GM19043 (cell line): ENCODE data around the gene RPRD1B.

Experiments
- ATAC-seq: cut with Tn5 transposase; IDR thresholded peaks from one replicate; pipeline ENCODE4 v1.9.1; 2021; ENCODE audit warnings: low read depth; ENCODE audit not compliant: unreplicated experiment

Gene RPRD1B

GRCh38 chr20:38132910-38133501, 99.5 kb downstream of the RPRD1B start:
- ATAC-seq: no peak

- no peak for ATAC-seq
These were observed 100.3 kb downstream of the RPRD1B start for GRCh38 chr20:38133680-38134426.

DNA sequence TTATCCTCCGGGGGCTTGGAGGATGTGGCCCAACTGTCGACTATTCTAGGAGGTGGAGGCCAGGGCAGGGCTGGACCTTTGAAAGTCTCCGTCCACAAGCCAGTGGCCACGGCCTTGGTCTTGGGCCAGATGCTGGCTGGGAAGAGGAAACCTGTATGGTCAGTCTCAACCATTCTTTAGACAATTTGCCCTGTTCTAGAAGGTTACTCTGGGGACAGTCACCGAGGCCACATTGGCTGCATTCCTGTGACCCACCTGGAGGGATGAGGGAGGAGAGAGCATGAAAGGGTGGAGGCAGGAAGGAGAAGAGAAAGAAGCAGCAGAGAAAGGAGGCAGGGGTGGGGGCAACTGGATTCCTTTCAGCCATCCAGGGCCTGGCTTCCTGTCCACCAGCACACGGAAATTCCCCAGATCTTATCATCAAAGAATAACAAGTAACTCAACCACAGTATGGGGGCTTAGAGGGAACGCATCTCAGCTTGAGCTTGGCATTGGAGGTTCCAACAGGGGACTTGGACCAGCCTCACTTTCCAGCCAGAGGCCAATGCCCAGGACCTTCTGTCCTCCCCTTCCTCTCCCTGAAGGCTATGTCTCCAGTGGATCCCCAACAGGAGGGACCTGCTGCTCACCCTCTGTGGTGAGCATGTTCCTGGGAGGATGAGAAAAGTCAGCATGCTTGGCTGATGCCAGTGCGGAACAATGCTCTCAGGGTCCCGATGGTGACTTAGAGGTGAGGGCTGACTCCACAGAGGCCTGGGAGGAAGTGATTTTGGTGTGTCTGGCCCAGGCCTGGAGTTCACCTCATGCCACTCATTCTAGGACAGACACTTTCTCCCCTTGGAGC, 101.1 kb downstream of the RPRD1B start:
- ATAC-seq: no peak

DNA sequence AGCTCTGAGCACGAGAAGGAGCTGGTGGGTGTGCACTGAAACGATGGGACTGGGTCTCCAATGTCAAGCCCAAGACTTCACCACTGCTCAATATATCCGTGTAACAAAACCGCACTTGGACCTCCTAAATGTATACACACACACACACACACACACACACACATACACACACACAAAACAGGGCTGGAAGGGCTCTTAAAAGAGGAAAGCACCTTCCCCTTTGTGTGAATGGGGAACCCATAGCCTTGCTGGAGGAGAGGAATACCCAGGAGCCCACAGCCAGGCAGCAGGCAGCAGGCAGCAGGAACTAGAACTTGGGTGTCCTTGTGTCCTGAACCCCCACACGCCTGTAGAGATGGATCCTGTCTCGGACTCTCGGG, 101.7 kb downstream of the RPRD1B start:
- ATAC-seq: no peak

GRCh38 chr20:38135651-38136420, 102.3 kb downstream of the RPRD1B start:
- ATAC-seq: no peak

DNA sequence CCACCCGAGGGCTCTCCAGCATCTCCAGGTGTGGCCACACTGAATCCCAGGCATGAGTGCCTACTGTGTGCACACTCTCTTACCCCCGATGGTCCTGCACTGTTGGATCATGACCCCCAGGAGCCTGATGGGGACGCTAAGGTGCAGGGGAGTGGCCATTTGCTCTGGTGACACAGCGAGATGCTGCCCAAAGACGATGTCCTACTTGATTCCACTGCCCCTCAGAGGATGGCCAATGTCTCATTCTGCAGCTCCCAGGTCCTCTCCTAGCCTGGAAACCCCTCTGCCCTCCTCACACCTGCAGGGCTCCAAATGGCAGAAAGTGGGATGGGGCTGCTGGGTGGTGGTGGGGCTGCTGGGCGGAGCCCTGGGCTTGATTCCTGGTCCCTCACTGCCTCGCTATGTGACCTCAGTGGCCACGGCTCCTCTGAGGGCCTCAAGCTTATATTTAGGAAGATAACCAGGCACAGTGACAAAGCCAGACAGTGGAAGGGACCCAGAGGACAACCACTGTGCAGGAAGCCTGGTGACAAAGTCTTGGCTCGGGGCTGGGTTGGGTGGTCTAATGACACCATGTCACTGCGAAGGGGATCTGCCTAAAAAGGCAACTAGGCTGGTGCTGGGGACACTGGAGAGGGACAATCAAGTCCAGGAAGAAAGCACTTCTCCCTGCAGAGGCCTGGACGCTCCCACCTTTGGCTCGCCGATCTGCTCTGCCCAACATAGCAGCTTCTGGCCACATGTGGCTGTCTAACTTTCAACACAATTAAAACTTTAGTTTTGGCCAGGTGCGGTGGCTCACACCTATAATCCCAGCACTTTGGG, 103.1 kb downstream of the RPRD1B start:
- ATAC-seq: no peak

GRCh38 chr20:38137441-38138037, 104.0 kb downstream of the RPRD1B start:
- ATAC-seq: no peak

DNA sequence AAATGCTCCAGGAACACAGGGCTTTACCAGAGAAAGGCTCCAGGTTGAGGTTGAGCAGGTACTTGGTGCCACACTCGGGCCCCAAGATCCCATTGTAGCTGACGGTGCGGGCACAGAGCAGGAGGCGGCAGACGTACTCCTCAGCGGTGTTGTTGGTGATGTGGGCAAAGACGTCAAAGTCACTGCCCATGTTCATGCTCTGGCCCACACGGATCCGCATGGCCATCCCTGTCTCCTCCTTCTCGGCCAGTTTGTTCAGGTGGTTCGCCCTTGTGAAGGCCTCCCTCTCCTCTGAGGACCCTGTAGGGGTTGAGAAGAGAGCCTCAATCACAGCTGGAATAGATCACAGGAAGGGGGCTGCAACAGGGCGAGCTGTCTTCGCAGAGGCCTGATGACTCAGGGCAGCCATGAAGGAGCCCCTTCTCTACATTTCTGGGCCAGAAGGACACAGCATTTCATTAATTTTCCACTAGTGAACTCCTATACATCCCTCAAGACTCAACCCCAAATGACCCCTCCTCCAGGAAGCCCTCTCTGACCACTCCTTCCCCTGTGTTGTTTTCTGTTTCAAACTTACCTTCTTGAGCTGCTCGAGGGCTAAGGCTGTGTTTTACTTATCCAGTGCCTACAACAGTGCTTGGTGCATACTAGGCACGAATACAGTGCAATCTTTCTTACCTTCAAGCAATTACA, 104.7 kb downstream of the RPRD1B start:
- ATAC-seq: no peak

DNA sequence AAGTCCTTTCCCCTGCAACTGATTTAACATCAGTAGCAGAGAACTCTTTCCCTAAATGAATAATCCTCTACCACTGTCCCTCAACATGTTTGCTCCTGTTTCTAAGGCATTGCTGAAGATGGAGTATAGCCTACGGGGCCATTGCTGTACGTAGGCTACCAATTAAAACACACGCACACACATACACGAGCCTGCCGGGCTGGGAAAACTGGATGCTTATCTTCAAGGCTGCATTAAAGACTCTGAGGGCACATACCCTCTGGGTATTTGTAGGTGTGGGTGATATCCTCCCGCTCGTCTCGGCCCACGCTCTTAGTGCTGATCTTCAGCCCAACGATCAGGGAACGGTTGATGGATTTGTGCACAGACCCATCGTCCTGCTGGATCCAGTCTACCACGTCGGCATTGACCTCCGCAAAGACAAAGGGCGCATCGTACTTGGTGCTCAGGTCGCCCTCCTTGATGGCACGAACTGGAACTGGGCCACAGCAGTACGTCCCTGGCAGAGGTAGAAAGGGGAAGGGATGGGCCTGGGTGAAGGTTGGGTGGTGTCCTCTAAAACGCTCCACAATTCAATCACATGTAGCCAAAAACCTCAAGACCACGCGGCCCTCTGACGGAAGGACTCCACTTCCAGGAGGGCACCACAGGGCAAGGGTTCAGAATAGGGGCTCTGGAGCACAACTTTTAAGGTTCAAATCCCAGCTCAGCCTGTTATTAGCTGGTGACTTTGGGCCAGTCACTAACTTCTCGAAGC, 105.8 kb downstream of the RPRD1B start:
- no peak for ATAC-seq

DNA sequence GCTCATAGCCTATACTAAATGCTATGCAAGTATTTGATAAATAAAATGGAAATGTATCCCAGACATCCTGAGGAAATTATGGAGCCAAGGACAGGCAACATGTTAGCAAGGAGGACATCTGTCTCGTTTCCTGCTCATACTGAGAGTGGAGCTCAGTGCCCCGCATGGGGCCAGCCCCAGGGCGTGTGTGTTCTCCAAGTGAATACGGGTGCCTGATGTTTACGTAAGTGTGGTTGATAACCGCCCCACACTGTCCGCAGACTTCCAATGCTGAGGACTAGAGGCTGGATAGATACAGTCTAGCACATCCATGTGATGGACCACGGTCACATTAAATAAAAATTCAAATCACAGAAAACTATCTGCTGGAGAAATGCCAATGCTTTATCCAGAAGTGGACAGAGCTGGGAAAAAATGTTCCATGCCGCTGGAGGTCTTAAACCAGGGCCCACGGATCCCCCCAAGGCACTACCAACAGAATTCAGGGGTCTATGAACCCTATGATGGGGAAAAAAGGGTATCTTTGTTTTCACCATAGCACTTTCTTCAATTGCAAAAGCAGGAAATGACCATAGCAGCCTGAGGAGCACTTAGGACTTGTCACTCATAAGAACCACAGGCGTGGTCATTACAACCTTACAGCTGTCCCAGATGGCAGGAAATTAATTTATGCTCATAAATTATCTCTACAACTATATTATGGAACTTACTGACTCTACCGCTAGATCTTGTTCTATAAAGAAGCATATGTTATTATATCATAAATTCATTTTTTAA, 106.6 kb downstream of the RPRD1B start:
- ATAC-seq: no peak

DNA sequence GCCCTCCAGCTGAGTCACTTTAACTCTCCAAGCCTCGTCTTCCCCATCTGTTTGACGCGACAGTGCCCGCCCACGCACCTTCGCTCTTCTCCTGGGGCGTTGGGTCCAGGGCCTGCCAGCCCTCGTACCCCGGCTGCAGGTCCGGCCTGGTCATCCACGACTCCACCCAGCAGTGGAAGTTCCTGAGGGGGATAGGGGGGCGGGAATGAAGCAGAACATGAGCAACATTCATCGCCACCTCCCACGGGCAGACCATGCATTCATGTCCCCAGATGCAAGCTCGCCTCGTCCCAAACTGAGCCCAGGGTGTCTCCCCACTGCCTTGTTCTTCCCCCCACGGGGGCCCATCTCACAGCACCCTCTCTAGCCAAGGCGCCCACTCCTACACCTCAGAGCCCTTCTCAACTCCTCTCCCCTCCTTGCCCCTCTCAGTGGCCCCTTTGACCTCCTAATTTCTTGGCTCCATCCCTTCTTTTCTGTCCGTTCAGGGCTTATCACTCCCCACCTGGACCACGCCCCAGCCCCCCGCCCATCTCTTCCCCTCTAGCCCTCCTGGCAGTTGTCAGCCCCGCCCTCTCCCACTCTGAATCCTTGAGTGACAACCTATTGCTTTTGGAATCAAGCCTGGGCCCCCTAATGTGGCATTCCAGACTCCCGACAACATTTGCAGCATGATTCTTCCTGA, 107.8 kb downstream of the RPRD1B start:
- no peak for ATAC-seq
